ENCODE results near the gene TSC22D2. TPM values are rescaled to one million over a fixed set of nuclear protein-coding genes. Genes with fewer than 3 reads are reported as not detected.

The TSC22D2 gene
- total and polyA plus RNA-seq, 2 of the 8 experiments (the other 6 are each of a cell fraction or from before 2014, with no cell fraction given): 3.4 to 27.6 TPM

DNA sequence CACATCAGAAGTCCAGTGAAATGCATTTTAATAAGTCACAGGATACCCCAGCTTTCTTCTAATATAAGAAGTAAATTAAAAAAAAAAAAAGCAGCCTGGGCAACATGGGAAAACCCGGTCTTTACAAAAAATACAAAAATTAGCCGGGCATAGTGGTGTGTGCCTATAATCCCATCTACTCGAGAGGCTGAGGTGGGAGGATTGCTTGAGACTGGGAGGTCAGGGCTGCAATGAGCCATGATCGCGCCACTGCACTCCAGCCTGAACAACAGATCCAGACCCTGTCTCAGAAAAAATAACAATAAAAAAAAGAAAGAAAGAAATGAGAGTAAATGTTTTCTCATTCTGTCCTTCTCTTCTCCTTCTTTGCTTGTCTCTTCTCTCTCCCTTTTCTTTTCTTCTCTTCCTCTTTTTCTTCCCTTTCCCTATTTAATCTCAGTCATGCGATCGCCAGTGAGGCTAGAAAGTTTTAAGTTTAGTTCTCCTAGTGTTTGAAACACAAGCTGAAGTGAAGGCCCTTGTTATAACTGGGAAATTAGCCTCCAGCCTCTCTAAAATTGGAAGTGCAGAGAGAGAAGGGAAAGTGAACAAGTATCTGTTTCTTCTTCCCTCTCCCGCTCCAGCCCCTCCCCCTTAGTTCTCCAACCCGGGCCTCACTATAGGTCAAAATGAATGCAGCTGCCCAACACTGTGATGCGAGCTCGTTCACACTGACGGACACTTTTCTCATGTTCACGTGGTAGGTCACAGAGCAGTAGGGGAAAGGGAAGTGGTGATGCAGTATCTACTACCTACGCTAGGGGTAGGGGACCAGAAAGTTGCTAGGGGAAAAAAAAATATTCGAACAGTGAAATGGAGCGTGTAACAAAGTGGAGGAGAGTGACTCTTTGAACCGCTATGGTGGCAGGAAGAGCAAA, 23.5 kb upstream of the TSC22D2 start (continued):
- 0 out of 4 replicates have a peak, but pooled peaks of 1 of the 2 experiments have one; percentile 31 for TF ChIP-seq HDAC2 (IDR thresholded peaks at IDR 0.05; ENCODE audit: borderline replicate concordance in 1 of 2, low read depth in 2 of 2, low read length in 2 of 2)
- no peak for TF ChIP-seq SIRT6 (IDR thresholded peaks at IDR 0.05; ENCODE audit: low read length)
- TF ChIP-seq RXRA (IDR thresholded peaks at IDR 0.05; ENCODE audit: insufficient read depth, low read depth, low read length): no peak
- TF ChIP-seq SIN3A (conservative IDR thresholded peaks at IDR 0.05 in 1 of 2, IDR thresholded peaks at IDR 0.05 in 1 of 2; ENCODE audit: low read depth in 1 of 2, low read length in 2 of 2): no peak
- TF ChIP-seq SRF (IDR thresholded peaks at IDR 0.05; ENCODE audit: low read depth, low read length): no peak
- TF ChIP-seq, protein P1, sequence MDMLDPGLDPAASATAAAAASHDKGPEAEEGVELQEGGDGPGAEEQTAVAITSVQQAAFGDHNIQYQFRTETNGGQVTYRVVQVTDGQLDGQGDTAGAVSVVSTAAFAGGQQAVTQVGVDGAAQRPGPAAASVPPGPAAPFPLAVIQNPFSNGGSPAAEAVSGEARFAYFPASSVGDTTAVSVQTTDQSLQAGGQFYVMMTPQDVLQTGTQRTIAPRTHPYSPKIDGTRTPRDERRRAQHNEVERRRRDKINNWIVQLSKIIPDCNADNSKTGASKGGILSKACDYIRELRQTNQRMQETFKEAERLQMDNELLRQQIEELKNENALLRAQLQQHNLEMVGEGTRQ (IDR thresholded peaks at IDR 0.05; ENCODE audit: low read length): no peak; the same call in 1 of the 2 replicates
- TF ChIP-seq, protein P2, sequence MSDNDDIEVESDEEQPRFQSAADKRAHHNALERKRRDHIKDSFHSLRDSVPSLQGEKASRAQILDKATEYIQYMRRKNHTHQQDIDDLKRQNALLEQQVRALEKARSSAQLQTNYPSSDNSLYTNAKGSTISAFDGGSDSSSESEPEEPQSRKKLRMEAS (IDR thresholded peaks at IDR 0.05): peak; percentile 63
- TF ChIP-seq, protein P3, sequence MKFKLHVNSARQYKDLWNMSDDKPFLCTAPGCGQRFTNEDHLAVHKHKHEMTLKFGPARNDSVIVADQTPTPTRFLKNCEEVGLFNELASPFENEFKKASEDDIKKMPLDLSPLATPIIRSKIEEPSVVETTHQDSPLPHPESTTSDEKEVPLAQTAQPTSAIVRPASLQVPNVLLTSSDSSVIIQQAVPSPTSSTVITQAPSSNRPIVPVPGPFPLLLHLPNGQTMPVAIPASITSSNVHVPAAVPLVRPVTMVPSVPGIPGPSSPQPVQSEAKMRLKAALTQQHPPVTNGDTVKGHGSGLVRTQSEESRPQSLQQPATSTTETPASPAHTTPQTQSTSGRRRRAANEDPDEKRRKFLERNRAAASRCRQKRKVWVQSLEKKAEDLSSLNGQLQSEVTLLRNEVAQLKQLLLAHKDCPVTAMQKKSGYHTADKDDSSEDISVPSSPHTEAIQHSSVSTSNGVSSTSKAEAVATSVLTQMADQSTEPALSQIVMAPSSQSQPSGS (IDR thresholded peaks at IDR 0.05; ENCODE audit: low read length): no peak
- TF ChIP-seq, protein P4, sequence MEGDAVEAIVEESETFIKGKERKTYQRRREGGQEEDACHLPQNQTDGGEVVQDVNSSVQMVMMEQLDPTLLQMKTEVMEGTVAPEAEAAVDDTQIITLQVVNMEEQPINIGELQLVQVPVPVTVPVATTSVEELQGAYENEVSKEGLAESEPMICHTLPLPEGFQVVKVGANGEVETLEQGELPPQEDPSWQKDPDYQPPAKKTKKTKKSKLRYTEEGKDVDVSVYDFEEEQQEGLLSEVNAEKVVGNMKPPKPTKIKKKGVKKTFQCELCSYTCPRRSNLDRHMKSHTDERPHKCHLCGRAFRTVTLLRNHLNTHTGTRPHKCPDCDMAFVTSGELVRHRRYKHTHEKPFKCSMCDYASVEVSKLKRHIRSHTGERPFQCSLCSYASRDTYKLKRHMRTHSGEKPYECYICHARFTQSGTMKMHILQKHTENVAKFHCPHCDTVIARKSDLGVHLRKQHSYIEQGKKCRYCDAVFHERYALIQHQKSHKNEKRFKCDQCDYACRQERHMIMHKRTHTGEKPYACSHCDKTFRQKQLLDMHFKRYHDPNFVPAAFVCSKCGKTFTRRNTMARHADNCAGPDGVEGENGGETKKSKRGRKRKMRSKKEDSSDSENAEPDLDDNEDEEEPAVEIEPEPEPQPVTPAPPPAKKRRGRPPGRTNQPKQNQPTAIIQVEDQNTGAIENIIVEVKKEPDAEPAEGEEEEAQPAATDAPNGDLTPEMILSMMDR (IDR thresholded peaks at IDR 0.05; ENCODE audit: control extremely low read depth in 1 of 3, insufficient read depth in 1 of 3, low read depth in 1 of 3, low read length in 3 of 3): peak in 2 of 3 experiments; percentile 15 to 51; a peak in 2 of 4 replicates
- no peak for TF ChIP-seq POLR2AphosphoS5 (IDR thresholded peaks at IDR 0.05; ENCODE audit: low read depth, low read length)
- TF ChIP-seq RFX5 (IDR thresholded peaks at IDR 0.05; ENCODE audit: borderline replicate concordance, low read depth, low read length): no peak
- TF ChIP-seq TCF12 (IDR thresholded peaks at IDR 0.05; ENCODE audit: low read depth, low read length): no peak
- TF ChIP-seq SUZ12 (IDR thresholded peaks at IDR 0.05; ENCODE audit: low read length): no peak
- no peak for TF ChIP-seq BACH1 (IDR thresholded peaks at IDR 0.05; ENCODE audit: low read length)
- TF ChIP-seq, protein P5, sequence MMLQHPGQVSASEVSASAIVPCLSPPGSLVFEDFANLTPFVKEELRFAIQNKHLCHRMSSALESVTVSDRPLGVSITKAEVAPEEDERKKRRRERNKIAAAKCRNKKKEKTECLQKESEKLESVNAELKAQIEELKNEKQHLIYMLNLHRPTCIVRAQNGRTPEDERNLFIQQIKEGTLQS (IDR thresholded peaks at IDR 0.05; ENCODE audit: insufficient read depth, low read depth, low read length): no peak

All from H1 (cell line).